DND-41 (cell line): ENCODE data around the gene PRELP.

Experiments
- ATAC-seq: fragments of 200-7000 bp; cut with Tn5 transposase; 3 replicates; pipeline ENCODE4 v1.9.1; 2021; ENCODE audit warnings: low read depth; ENCODE audit not compliant: insufficient read depth
- DNase-seq: peaks from one replicate; pipeline ENCODE4 v3.0.0-alpha.2; 2020
- H2AFZ ChIP-seq: 2 replicates; pipeline ENCODE4 v1.6.0; 2012; ENCODE audit warnings: low read depth, low read length
- H3K27ac ChIP-seq: 2 replicates; pipeline ENCODE4 v1.5.1; 2012; ENCODE audit warnings: low read length, inconsistent platforms
- H3K27me3 ChIP-seq: fragments of 200-600 bp; sonication (generic); 2 replicates; pipeline ENCODE4 v1.6.0; 2012; ENCODE audit warnings: low read length, mild to moderate bottlenecking, inconsistent platforms; ENCODE audit not compliant: insufficient read depth, poor library complexity
- H3K36me3 ChIP-seq: 2 replicates; pipeline ENCODE4 v1.5.1; 2012; ENCODE audit warnings: low read length, inconsistent platforms; ENCODE audit not compliant: insufficient read depth
- H3K4me1 ChIP-seq: 2 replicates; pipeline ENCODE4 v1.5.1; 2012; ENCODE audit warnings: mild to moderate bottlenecking, low read length; ENCODE audit not compliant: insufficient read depth
- H3K4me2 ChIP-seq: 2 replicates; pipeline ENCODE4 v1.6.0; 2012; ENCODE audit warnings: mild to moderate bottlenecking, moderate library complexity, low read length, inconsistent platforms; ENCODE audit not compliant: insufficient read depth
- H3K4me3 ChIP-seq, 2 experiments: fragments of 200-600 bp in 1 of 2; shearing (Covaris generic) in 1 of 2; 2 replicates each; pipeline ENCODE4 v1.5.1; 2012 to 2016; ENCODE audit warnings: inconsistent platforms in 2 of 2, low read length in 2 of 2, mild to moderate bottlenecking in 2 of 2, low read depth in 1 of 2, moderate library complexity in 1 of 2
- H3K79me2 ChIP-seq: 2 replicates; pipeline ENCODE4 v1.6.0; 2012; ENCODE audit warnings: low read length, inconsistent platforms; ENCODE audit not compliant: insufficient read depth
- H3K9ac ChIP-seq: 2 replicates; pipeline ENCODE4 v1.6.0; 2012; ENCODE audit warnings: low read depth, mild to moderate bottlenecking, inconsistent platforms, low read length, moderate library complexity
- H3K9me3 ChIP-seq: 2 replicates; pipeline ENCODE4 v1.5.1; 2012; ENCODE audit warnings: low read length, moderate library complexity, mild to moderate bottlenecking, inconsistent platforms; ENCODE audit not compliant: insufficient read depth, severe bottlenecking
- H4K20me1 ChIP-seq: 2 replicates; pipeline ENCODE4 v1.6.0; 2012; ENCODE audit warnings: low read length; ENCODE audit not compliant: insufficient read depth
- EZH2 ChIP-seq: IDR thresholded peaks from 3 replicates; pipeline ENCODE4 v1.6.1; 2012; ENCODE audit warnings: borderline replicate concordance, low read depth, mild to moderate bottlenecking, moderate library complexity, low read length, inconsistent platforms; ENCODE audit not compliant: severe bottlenecking
- TF ChIP-seq, protein P1 (sequence below): IDR thresholded peaks from 2 replicates; pipeline ENCODE4 v1.5.1; 2012; ENCODE audit warnings: borderline replicate concordance, low read length, moderate library complexity, mild to moderate bottlenecking; ENCODE audit not compliant: poor library complexity, severe bottlenecking; ENCODE audit errors: extremely low read depth

PRELP gene

GRCh38 chr1:203497269-203497777 is 21.7 kb downstream of the PRELP start:
- Histone ChIP-seq H3K79me2 (no peaks in the 10 kb centered on the region), H3K4me2 (no peak overlapping the region), H3K9me3 (no peaks in the 10 kb centered on the region), H2AFZ (no peak overlapping the region), H3K36me3 (no peaks in the 10 kb centered on the region), H3K9ac (no peak overlapping the region), H3K4me3 (no peak overlapping the region), H3K4me1 (no peaks in the 10 kb centered on the region), H3K27me3 (peaks cover 7% of the 10 kb centered on the region), H3K27ac (no peak overlapping the region), H4K20me1 (no peaks in the 10 kb centered on the region)
- no peak for ATAC-seq
- TF ChIP-seq EZH2: no peak
- TF ChIP-seq, protein P1, sequence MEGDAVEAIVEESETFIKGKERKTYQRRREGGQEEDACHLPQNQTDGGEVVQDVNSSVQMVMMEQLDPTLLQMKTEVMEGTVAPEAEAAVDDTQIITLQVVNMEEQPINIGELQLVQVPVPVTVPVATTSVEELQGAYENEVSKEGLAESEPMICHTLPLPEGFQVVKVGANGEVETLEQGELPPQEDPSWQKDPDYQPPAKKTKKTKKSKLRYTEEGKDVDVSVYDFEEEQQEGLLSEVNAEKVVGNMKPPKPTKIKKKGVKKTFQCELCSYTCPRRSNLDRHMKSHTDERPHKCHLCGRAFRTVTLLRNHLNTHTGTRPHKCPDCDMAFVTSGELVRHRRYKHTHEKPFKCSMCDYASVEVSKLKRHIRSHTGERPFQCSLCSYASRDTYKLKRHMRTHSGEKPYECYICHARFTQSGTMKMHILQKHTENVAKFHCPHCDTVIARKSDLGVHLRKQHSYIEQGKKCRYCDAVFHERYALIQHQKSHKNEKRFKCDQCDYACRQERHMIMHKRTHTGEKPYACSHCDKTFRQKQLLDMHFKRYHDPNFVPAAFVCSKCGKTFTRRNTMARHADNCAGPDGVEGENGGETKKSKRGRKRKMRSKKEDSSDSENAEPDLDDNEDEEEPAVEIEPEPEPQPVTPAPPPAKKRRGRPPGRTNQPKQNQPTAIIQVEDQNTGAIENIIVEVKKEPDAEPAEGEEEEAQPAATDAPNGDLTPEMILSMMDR: no peak
- no peak for DNase-seq

DNA sequence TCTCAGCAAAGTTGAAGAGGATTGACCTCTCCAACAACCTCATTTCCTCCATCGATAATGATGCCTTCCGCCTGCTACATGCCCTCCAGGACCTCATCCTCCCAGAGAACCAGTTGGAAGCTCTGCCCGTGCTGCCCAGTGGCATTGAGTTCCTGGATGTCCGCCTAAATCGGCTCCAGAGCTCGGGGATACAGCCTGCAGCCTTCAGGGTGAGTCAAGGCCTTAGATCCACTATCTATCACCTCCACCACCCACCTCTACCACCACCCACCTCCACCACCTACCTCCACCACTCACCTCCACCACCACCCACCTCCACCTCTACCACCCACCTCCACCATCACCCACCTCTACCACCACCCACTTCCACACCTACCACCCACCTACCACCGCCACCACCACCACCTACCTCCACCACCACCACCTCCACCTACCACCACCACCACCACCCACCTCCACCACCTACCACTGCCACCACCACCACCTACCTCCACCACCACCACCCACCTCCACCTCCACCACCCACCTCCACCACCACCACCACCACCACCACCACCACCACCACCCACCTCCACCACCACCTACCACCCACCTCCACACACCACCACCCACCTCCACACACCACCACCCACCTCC is 24.2 kb downstream of the PRELP start:
- TF ChIP-seq, protein P1: no peak
- TF ChIP-seq EZH2: no peak
- Histone ChIP-seq H3K4me1 (no peaks in the 10 kb centered on the region), H3K27me3 (no peaks in the 10 kb centered on the region), H3K4me3 (no peak overlapping the region), H3K79me2 (no peaks in the 10 kb centered on the region), H3K36me3 (no peaks in the 10 kb centered on the region), H3K27ac (no peak overlapping the region), H3K9ac (no peak overlapping the region), H3K9me3 (no peaks in the 10 kb centered on the region), H3K4me2 (no peak overlapping the region), H2AFZ (no peak overlapping the region), H4K20me1 (no peaks in the 10 kb centered on the region)
- ATAC-seq (no peak), DNase-seq (no peak)

- H3K9me3 ChIP-seq: no peaks in the 10 kb centered on the region
- H3K4me1 ChIP-seq: no peaks in the 10 kb centered on the region
- ATAC-seq: no peak
- H3K4me2 ChIP-seq: no peak overlapping the region
- H3K9ac ChIP-seq: no peak overlapping the region
- H4K20me1 ChIP-seq: no peaks in the 10 kb centered on the region
- no peaks in the 10 kb centered on the region for H3K36me3 ChIP-seq
- H3K79me2 ChIP-seq: no peaks in the 10 kb centered on the region
- H3K27ac ChIP-seq: no peak overlapping the region
- no peaks in the 10 kb centered on the region for H3K27me3 ChIP-seq
- TF ChIP-seq, protein P1: no peak
- no peak for TF ChIP-seq EZH2
- no peak for DNase-seq
- no peak overlapping the region for H3K4me3 ChIP-seq
- H2AFZ ChIP-seq: no peak overlapping the region
These were observed 24.7 kb downstream of the PRELP start for GRCh38 chr1:203500279-203500678.

DNA sequence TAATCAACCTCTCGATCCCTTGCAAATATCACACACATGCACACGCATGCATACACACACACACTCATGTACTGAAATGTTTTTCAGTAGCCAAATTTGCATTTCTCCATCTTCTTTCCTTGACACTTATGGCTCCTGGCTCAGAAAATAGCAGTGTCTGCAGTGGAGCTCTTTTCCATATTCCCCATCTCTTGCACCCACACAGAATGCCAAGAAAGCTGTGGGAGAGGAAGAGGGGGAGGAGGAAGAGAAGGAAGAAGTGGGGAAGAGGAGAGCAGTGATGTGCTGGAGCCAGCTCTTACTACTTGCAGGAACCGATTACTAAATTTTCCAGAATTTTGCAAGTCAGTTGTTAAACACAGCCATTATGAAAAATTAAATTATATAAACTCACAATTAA is 28.2 kb downstream of the PRELP start:
- Histone ChIP-seq H3K79me2 (no peaks in the 10 kb centered on the region), H3K27ac (no peak overlapping the region), H3K4me2 (no peak overlapping the region), H3K4me1 (no peaks in the 10 kb centered on the region), H3K36me3 (no peaks in the 10 kb centered on the region), H3K9ac (no peak overlapping the region), H3K27me3 (no peaks in the 10 kb centered on the region), H3K9me3 (no peaks in the 10 kb centered on the region), H3K4me3 (no peak overlapping the region), H4K20me1 (no peaks in the 10 kb centered on the region), H2AFZ (no peak overlapping the region)
- TF ChIP-seq, protein P1: no peak
- no peak for TF ChIP-seq EZH2
- DNase-seq: no peak
- no peak for ATAC-seq
